ENCODE results near the gene MB21D2.
"Not testable (repeated sequence)": the region's sequence is repeated elsewhere in the genome, so short reads cannot be mapped to it uniquely, and the experiment has no call there.

Gene MB21D2

DNA sequence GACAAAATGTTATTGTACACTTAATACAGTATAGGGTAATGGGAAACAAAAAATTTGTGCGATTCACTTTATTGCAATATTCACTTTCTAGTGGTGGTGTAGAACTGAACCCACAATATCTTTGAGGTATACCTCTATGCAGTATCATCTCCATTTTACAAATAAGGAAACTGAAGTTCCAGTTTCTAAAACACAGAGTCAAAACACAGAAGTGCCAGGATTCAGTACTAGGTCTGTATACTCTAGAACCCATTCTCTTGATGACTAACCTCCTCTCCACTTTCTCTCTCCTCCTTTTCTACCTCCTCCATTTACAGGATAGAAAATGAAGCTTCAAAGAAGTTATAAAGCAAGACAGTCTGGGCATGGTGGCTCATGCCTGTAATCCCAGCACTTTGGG, 62.2 kb downstream of the MB21D2 start:
- DNase-seq = no peak

DNA sequence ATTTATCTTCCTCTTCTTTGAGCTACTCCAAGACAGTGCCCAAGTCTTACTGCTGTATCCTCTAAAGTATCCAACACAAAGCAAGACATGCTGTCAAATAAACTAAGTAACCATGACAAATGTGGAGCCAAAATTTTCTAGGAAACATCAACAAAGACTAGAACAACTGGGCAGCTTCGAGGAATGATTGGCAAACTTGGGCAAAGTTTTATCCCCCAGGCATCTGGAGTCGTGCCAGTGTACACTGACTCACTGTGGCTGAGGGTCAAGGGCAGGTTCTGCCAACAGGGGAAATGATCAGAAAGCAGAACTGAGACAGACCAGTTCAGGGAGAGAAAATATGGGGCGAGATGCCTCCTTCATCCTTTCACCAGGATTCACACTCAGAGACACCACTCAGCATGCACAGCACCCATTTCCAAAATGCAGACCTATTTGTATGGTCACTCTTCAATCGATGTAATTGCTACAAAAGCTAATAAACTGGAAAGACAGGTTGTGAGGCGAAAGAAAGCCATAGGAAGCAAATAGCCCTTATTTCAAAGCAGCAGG, 65.8 kb downstream of the MB21D2 start:
- no peak for DNase-seq

DNA sequence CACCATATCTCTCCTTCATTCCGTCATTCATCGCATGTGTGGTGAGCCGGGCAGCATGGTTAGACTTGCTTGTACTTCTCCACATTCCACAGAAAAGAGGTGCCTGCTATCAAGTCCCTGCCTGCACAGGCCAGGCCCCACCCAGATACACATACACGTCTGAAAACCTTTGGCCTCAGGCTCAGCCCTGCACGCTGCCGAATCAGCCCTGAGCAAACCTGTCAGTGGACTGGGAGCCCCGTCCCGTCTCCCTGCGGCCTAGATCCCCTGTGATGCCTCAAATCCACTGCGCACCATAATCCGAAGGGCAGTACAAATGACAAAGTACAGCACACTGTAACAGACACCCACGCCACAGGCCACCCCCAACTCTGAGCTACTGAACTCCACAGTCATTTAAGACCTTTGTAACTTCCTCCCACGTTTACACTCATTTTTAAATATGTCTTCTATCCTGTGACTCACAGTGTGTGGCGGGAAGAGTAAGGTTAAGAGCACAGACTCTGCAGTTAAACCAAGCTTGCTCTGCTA, 67.1 kb downstream of the MB21D2 start:
- DNase-seq = no peak

DNA sequence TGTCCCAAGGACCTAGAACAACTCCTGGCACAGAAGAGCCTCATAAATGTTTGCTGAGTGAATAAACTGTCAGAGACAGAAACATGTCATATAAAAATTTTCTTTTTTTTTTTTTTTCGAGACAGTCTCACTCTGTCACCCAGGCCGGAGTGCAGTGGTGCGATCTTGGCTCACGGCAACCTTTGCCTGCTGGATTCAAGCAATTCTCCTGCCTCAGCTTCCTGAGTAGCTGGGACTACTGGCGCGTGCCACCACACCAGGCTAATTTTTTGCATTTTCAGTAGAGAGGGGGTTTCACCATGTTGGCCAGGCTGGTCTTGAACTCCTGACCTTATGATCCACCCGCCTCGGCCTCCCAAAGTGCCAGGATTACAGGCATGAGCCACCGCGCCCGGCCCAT, 67.8 kb downstream of the MB21D2 start:
- DNase-seq = not testable (repeated sequence)

DNA sequence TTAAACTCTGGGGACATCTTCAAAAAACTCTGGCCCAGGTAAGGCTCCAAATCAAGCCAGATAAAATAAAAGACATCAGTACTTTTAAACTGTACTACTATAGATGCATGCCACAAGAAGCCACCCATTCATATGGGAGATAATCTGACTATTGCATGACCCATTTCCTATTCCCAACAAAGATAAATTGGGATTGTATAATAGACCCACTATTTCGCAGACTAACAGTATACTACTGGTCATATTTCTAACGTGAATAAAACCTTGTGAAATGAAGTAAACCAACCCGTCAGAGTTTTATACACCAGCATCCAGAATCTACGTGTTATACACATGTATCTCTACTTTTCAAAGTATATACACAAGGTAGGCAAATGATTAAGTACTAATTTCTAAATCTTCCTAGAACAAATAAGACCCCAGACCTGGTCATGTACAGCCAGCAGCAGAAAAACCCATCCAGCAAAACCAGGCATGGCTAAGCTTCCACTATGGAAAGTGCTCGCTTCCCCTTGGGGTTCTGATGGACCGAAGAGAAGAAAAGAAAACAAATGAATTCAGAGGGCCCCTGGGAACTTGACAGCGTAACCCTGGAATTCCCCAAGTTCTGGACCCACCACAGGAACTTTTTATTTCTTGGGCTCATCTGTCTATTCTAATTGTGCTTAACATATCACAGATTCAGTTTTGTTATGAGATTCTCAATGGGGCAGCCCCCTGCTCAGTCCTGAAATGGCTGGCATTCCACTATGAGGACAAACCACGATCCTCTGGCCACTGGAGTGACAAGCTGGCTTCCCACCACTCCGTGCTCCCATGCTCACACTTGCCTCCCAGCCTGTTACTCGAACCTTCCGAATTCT, 69.1 kb downstream of the MB21D2 start:
- no peak for DNase-seq

DNA sequence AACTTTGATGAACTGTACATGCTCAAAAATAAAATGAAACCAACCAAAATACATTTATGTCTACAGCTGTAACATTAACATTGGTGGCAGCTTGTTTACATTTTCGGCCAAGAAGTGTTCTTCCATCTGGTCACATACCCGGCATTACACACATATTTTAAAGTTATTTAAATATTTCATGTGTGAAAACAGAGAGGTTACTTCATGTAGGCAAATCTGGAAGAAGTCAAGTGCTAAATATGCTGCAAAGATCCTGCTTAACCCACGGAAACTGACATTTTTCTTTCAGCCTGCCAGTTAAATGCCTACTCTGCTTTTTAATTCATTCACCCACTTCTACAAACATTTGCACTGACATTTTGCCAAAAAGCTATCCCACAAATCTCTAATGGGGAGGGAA, 69.7 kb downstream of the MB21D2 start:
- DNase-seq = no peak

DNA sequence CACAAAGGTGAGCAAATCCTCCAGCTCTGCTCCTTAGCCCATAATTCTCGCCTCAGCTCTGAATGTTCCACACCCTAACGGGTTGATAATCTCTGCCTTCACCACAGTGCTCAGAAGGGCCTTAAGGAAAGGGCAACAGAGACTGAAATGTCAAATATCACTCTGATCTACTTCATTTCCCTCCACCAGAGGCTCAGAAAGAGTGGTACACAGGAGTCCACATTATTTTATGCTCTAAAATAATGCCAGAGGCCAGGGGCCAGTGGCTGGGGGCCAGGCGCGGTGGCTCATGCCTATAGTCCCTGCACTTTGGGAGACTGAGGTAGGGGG, 72.2 kb downstream of the MB21D2 start:
- DNase-seq = no peak

DNA sequence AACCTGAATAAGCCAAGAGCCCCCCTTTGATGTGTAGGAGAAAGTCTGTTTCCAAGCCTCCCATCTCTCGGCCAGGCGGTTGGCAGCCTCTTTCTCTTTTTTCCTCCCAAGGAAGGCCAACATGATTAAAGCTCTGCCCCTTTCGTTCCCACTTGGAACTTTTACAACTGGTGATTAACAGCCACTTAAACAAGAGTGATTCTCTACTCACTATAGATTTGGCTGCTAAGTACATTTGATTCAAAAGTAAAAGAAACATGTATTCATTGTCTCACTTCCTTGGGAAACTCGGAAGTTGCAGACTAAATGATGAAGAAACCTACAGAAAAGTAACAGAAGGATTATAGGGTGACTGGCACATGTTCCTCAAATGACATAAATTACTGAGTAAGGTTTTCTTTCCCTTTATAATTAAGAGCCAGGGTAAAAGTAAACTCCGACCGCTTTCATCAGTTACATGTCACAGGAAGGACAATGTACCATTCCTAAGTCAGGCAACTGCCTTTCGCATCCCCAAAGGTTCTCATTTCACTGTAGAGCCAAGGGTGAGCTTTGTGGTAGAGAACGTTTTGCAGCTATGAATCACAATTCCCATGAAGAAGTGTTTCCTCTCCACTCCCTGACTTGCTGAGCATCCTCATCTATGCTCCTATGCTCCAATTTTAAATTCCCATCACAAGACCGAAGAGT, 72.7 kb downstream of the MB21D2 start:
- no peak for DNase-seq

DNA sequence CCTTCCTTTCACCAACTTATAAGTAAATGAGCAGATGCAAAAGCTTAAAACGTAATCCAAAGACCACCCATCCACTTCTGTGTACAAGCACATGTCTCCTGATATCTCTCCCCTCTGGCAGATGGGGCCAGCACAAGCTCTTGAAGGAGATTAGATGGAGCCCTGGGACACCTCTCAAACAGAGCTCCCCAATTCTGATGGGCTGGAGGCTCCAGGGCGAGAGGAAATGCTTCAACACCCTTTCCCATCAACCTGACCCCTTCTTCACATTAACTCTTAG, 73.2 kb downstream of the MB21D2 start:
- DNase-seq = no peak

DNA sequence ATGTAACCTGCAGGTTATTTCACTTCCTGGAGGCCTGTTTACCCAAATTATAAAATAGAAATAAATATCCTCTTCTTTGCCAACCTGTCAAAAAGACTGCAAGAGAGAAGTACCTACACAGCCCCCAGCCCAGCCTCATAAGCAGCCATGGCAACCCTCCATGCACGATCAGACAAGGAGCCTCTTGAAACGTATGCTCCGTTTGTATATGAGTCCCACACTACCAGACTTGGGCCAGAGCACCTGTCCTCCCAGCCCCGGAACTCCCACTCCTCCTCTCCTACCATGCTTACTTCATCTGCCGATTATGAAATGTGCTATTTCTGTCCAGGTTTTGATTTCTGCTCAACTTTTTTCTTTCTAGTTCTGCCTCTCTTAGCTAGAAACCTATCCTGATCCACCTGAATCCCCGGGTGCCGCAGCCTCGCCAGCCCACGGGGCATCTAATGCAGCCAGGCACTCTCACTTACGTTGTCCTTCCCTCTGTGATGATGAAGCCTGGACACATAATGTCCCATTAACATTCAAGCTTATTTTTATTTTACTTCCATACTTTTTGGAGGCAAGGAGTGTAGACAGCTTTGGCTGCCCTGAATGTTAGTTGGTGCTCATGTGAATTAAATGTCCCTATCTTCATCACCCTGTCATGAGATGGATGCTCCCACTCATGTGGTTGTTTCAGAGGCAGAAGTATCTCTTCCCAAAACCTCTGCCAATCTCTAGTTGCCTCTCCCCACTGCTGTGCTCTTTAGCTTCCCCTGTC, 73.8 kb downstream of the MB21D2 start:
- no peak for DNase-seq

DNA sequence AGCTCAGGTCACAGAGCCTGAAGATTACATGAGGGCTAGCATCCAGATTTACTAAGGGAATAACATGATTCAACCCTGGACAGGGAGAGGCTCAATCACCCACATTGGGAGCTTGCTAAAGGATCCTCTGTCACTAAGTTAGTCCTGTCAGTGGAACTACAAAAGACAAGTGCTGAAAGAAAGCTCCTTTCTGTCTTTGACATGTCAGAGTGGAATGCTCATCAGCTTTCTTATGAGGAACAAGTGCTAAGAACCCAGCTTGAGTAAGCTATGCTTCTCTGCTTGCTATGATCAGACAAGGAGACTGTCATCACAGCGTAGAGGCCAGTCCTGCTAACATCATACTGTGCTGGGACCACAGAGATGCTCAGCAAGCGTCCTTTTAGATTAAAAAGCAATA, 74.5 kb downstream of the MB21D2 start:
- DNase-seq = no peak

DNA sequence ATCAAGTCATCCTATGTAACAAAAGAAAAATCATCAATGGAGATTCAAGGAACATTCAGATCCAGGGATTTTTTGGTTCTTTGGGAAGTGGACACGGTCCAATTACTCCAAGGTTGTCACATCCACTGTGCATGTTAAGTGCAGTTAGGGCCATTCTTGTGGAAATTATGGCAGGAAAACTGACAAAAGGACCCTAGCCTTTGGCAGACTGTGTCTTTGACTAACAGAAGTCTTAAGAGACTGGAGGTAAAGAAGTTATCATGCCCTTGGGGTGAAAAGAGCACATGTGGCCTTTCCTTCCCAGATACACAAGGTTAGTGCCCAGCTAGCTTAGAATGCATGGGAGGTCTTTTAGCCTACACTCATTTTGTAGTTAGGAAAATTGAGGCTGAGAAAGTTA, 74.9 kb downstream of the MB21D2 start:
- no peak for DNase-seq

DNA sequence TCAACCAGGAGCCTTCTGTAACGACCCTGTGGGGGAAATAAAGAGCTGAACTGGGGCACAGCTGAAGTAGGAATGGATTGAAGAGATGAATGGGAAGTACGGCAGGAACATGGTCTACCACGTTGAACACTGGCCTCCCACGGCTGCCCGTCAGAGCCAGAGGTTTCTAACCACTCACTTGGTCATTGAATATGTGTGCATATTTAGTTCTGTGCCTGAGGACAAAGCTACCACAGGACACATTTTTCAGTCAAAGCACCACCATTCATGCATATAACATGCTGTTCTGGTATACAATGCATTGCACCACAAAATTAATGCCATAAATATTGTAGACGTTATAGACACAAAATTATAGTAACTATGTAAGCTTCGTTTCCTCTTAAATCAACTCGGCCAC, 75.5 kb downstream of the MB21D2 start:
- no peak for DNase-seq

DNA sequence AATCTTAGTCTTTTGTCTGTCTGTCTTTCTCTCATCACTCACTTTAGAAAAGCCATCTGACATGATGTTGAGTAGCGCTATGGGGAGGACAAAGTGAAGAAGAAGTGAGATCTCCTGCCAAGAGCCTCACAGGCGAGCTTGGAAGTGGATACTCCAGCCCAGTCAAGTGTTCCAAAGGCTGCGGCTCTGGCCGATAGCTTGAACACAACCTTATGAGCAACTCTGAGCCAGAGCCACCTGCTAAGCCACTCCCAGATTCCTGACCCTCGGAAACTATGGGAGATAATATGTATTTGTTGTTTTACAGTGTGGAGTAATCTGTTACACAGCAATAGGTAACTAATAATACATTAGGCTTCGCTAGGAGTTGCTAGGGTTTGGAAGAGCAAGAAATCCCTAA, 76.2 kb downstream of the MB21D2 start:
- no peak for DNase-seq

DNA sequence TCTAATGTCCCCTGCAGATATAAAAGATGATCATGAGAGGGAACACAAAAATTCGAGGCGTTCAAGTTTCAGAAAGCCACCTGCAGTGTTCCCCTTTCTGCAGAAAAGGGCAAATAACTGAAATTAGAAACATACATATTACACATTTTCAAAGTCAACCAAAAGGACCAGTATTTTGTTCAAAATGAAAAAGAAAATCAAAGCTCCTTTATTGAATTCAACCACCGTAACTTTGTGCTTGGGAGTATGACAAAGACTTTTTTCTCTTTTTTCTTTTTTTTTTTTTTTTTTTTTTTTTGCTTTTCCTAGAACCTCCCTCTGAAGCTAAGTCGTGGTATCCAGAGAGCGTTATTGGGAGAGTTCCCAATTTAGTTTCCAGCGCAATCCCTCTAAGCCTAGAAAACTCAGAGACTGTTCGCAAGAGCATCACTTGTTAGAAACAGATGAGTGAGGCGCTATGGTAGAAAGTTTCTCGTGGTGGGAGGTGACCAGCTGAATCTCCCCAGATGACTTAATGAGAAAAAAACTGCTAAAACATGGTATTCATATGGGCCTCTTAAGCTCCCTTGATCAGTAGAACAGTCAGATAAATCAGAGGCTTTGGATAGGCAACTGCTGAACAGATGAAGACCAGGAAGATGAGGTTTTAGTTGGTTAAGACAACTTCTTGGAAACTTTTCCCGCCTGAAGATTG, 77.4 kb downstream of the MB21D2 start:
- DNase-seq = no peak

DNA sequence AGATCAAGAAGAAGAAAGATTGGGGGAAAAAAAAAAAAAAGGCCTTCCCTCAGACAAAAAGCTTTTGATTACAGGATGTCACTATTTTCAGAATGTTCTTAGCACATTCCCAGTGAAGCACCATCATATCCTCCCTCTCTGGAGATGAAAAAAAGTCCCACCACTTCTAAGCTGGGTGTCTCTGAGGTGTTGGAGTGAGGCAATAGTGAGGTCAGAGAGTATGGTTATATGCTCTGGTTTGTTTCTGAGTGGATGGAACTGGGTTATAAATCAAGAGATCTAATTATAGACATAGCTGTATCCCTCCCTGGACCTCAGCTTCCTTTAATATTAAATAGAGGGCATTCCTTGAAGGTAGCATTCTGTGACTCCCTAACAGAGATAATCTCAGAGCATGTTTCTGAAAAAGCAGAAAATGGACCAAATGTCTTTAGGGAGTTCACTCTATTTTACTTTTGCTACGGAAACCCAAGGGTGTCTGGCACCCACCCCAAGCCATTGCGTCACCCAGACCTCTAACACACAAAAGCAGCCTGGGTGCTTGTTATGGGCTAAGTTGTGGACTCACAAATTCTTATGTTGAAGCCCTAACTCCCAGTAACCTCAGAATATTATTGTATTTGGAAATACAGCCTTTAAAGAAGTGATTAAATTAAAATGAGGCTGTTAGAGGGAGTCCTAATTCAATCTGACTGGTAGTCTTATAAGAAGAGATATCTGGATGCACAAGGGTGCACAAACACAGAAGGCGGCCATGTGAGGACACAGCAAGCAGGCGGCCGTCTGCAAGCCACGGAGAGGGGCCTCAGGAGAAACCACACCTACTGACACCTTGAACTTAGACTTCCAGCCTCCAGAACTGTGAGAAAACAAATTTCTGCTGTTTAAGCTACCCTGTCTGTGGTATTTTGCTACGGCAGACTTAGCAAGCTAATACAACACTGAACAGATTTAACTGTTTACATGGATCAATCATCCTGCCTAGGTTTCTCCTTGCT, 81.5 kb downstream of the MB21D2 start:
- DNase-seq = no peak

DNA sequence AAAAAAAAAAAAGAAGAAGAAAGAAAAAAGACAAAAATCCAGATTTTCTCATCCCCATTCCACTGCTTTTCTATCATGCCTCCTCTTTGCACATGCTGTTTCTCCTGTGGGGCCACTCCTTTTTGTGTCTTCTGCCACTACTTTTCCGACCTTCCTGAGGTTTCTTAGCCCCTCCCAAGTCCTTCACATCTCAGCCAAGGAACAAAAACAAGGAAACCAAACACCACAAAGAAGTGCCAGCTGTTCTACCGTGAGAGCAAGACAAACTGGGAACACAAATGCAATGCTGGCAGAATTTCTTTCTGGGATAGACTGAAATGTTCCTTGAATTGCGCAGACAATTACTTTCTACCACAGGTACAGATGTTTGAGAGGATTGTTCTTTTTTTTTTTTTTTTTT, 83.2 kb downstream of the MB21D2 start:
- no peak for DNase-seq

DNA sequence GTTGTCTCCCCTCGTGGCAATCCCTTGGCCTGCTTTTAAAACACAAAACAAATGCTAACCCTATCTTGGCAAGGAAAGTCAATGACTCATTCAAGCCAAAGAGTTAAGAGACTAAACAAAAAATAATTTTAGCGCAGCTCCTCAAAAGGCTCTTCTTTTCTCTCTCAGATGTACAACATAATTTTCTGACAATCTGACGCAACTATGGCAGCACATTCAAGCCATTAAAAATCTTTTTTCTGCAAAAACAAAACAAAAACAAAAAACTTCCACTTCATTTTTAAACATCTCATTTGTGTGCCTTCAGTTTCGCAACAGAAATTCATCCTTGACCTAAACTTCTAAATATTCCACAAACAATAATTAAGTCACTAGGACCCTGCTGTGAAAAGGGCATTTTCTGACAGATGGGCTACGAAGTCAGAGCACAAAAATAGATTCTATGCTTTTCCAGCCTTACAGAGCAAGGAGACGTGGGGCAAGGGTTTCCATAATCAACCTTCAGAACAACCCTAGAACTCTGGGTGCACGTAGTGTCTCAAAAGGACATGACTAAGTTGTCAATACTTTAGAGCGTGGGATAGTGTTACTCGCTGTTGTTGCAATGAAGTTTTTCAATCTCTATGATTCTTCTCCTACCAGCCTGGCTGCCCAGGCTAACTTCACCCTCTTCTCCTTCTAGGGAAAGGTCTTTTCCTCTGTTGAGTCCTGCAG, 84.3 kb downstream of the MB21D2 start:
- no peak for DNase-seq

DNA sequence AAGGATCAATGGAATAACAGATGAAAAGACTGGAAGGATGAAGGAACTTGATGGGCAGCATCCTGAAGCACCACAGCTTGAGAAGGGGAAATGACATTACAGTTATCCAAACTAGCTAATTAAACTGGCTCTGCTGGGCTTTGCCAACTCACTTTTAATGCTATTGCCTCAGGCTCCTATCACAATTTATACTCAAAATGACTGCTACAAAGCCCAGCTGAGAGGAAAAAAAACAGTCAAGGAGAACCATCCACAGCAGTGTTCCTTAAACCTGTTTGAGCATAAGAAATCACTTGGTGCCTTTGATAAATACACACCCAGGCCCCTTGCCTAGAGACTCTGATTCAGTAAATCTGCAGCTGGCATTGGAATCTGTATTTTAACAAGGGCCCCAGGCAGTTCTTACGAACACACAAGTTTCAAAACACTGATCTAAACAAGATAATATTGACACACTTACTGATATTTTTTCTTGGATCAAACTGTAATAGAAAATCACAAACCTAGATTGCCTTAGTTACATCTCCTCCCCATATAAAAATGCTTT, 85.8 kb downstream of the MB21D2 start:
- no peak for DNase-seq

DNA sequence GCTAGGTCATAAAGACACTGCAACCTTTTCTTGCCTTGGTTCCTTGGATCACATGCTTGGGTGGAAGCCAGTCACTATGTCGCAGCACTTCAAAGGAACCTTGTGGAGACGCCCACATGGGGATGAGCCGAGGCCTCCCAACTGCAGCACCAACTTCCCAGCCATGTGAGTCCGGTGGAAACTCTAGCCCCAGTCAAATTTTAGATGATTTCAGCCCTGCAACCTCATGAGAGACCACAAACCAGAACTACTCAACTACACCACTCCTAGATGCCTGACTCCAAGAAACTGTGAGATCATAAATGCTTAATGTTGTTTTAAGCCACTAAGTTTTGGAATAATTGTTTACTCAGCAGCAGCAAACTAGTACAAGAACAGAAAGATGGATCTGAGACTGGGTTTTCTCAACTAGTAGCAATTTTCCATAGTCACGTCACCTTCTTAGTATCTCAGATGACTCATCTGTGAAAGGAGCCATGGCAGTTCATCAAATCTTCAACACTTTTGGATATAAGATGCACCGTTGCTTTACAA, 86.5 kb downstream of the MB21D2 start:
- DNase-seq = no peak
